HepG2 (cell line): ENCODE measurements around the gene GTPBP6. TPM values are rescaled to one million over a fixed set of nuclear protein-coding genes. Genes with fewer than 3 reads are reported as not detected.
A peak's percentile ranks its signal among the peaks of the same experiment; 100 is the strongest.

Source experiments
- ATAC-seq: fragments of 200-7000 bp; cut with Tn5 transposase; 3 replicates; pipeline ENCODE4 v1.9.1; 2020; ENCODE audit warnings: mild to moderate bottlenecking, moderate library complexity
- BruUV-seq: library from RNA; stranded (reverse); fragments of 400-500 nt; replicated peaks from 2 replicates; lab custom pipeline; 2021; lab: Mats Ljungman, UMichigan
- CTCF ChIA-PET: fragments of 300-600 bp; formaldehyde crosslinking; extraction: SDS; loops from one replicate; lab custom pipeline; 2021; ENCODE audit warnings: low total read pairs, inconsistent platforms, low intra/inter-chr PET ratio; lab: Yijun Ruan, JAX
- POLR2A ChIA-PET: fragments of 350-600 bp; sonication (Branson Sonifier 250); formaldehyde crosslinking; loops from one replicate; lab custom pipeline; 2020; ENCODE audit warnings: antibody characterized with exemption, inconsistent platforms; lab: Yijun Ruan, JAX
- DNase-seq: peaks from one replicate; pipeline ENCODE4 v3.0.0-alpha.2; 2015; ENCODE audit warnings: low spot score
- FAIRE-seq: peaks from 3 replicates; lab custom pipeline; 2011; peaks lifted over from hg19 to GRCh38; lab: Jason Lieb, UNC
- H2AFZ ChIP-seq: one replicate; pipeline ENCODE4 v1.6.1; 2011; ENCODE audit warnings: low read length, inconsistent platforms
- H3K27ac ChIP-seq: fragments of 300-600 bp; 3 replicates; pipeline ENCODE4 v1.8.0; 2011; ENCODE audit warnings: mixed run types, mild to moderate bottlenecking, mixed read lengths, low read length, inconsistent platforms; ENCODE audit not compliant: insufficient read depth; ENCODE audit errors: extremely low read length
- H3K27me3 ChIP-seq, 2 experiments: fragments of 200-600 bp in 1 of 2; 2 replicates in 1 of 2; 3 replicates in 1 of 2; pipeline versions ENCODE4 v1.6.0 to v1.8.0; 2011; ENCODE audit warnings: low read length in 2 of 2, mild to moderate bottlenecking in 2 of 2, moderate library complexity in 2 of 2, inconsistent platforms in 1 of 2; ENCODE audit not compliant: insufficient read depth in 2 of 2, control insufficient read depth in 1 of 2
- H3K36me3 ChIP-seq, 2 experiments: fragments of 200-600 bp in 1 of 2; replicated peaks in 1 of 2; 2 replicates in 1 of 2; 3 replicates in 1 of 2; pipeline versions ENCODE4 v1.5.1 to v1.8.0; 2011; ENCODE audit warnings: low read length in 2 of 2, inconsistent platforms in 1 of 2; ENCODE audit not compliant: insufficient read depth in 2 of 2, control insufficient read depth in 1 of 2
- H3K4me1 ChIP-seq: 2 replicates; pipeline ENCODE4 v1.5.1; 2012; ENCODE audit warnings: low read length, inconsistent platforms; ENCODE audit not compliant: insufficient read depth
- H3K4me2 ChIP-seq: 2 replicates; pipeline ENCODE4 v1.6.0; 2011; ENCODE audit warnings: low read depth, low read length, inconsistent platforms
- H3K4me3 ChIP-seq, 3 experiments: fragments of 200-600 bp in 1 of 3; sonication (generic), shearing (Covaris generic) in 1 of 3; replicated peaks in 1 of 3; 2 replicates each; pipeline ENCODE4 v1.5.1; 2011 to 2016; ENCODE audit warnings: low read length in 3 of 3, inconsistent platforms in 2 of 3, low read depth in 2 of 3, mild to moderate bottlenecking in 2 of 3, control low read depth in 1 of 3, mixed read lengths in 1 of 3; ENCODE audit not compliant: insufficient read depth in 1 of 3
- H3K79me2 ChIP-seq: one replicate; pipeline ENCODE4 v1.6.1; 2011; ENCODE audit warnings: low read length, inconsistent platforms; ENCODE audit not compliant: insufficient read depth
- H3K9ac ChIP-seq: 2 replicates; pipeline ENCODE4 v1.6.0; 2011; ENCODE audit warnings: mild to moderate bottlenecking, low read depth, low read length, inconsistent platforms; ENCODE audit not compliant: insufficient read depth
- H3K9me3 ChIP-seq: 2 replicates; pipeline ENCODE4 v1.5.1; 2012; ENCODE audit warnings: mild to moderate bottlenecking, low read length
- H4K20me1 ChIP-seq: 2 replicates; pipeline ENCODE4 v1.6.0; 2011; ENCODE audit warnings: inconsistent platforms, mild to moderate bottlenecking, low read length, moderate library complexity; ENCODE audit not compliant: insufficient read depth
- ELF3 ChIP-seq: IDR thresholded peaks from 2 replicates; pipeline ENCODE4 v1.6.1; 2016; ENCODE audit warnings: missing genetic modification reagents, missing compliant biosample characterization
- ETV5 ChIP-seq: IDR thresholded peaks from 2 replicates; pipeline ENCODE4 v1.6.1; 2018; ENCODE audit warnings: missing biosample characterization, missing genetic modification reagents, inconsistent platforms, borderline replicate concordance
- GATA4 ChIP-seq: sonication (generic); IDR thresholded peaks from 2 replicates; pipeline ENCODE4 v1.6.1; 2016; ENCODE audit warnings: antibody characterized with exemption, low read depth, borderline replicate concordance
- HNF4G ChIP-seq, 2 experiments: sonication (generic) in 1 of 2; formaldehyde crosslinking in 1 of 2; IDR thresholded peaks; 2 replicates each; pipeline versions ENCODE4 v1.4.0 to v1.6.1; 2011 to 2020; ENCODE audit warnings: borderline replicate concordance in 2 of 2, low read depth in 2 of 2, mild to moderate bottlenecking in 2 of 2, low read length in 1 of 2, missing genetic modification reagents in 1 of 2, moderate library complexity in 1 of 2
- HOXA3 ChIP-seq: sonication (generic); formaldehyde crosslinking; IDR thresholded peaks from 2 replicates; pipeline ENCODE4 v1.5.0; 2020; ENCODE audit warnings: missing genetic modification reagents
- MED1 ChIP-seq: sonication (generic); formaldehyde crosslinking; IDR thresholded peaks from 2 replicates; pipeline ENCODE4 v1.4.0; 2020; ENCODE audit warnings: missing genetic modification reagents
- NONO ChIP-seq, 2 experiments: fragments of 450-650 bp in 1 of 2; sonication (generic) in 1 of 2; formaldehyde crosslinking in 1 of 2; IDR thresholded peaks in 1 of 2; conservative IDR thresholded peaks in 1 of 2; 2 replicates each; pipeline versions ENCODE4 v1.6.1 to v1.8.0; 2017 to 2022; ENCODE audit warnings: mild to moderate bottlenecking in 1 of 2, missing genetic modification reagents in 1 of 2, moderate library complexity in 1 of 2
- PHF8 ChIP-seq: sonication (generic); formaldehyde crosslinking; IDR thresholded peaks from 2 replicates; pipeline ENCODE4 v1.5.0; 2020; ENCODE audit warnings: missing genetic modification reagents
- RBFOX2 ChIP-seq: fragments of 200-400 bp; formaldehyde crosslinking; IDR thresholded peaks from 2 replicates; pipeline ENCODE4 v1.6.1; 2017; ENCODE audit warnings: low read depth, mild to moderate bottlenecking, low read length
- RXRB ChIP-seq: IDR thresholded peaks from 2 replicates; pipeline ENCODE4 v1.6.1; 2016; ENCODE audit warnings: borderline replicate concordance, missing genetic modification reagents, missing compliant biosample characterization
- SALL1 ChIP-seq: sonication (generic); formaldehyde crosslinking; IDR thresholded peaks from 2 replicates; pipeline ENCODE4 v1.8.0; 2022; ENCODE audit warnings: mild to moderate bottlenecking, missing genetic modification reagents
- SMARCE1 ChIP-seq: fragments of 450-650 bp; IDR thresholded peaks from 2 replicates; pipeline ENCODE4 v1.6.1; 2017; ENCODE audit warnings: borderline replicate concordance
- SP4 ChIP-seq: sonication (generic); formaldehyde crosslinking; IDR thresholded peaks from 2 replicates; pipeline ENCODE4 v1.8.1; 2023; ENCODE audit warnings: mild to moderate bottlenecking, missing genetic modification reagents
- whole genome bisulfite sequencing: methylation state at CpG from one replicate; pipeline ENCODE4 v1.1.6; 2017; ENCODE audit warnings: low lambda C conversion rate; 5-methylcytosine and 5-hydroxymethylcytosine counted together
- in situ Hi-C: cut with HindIII; loops from 2 replicates; pipeline ENCODE4 v1.10.0; 2017; ENCODE audit warnings: low pct_unique_long_range_greater_than_20kb; ENCODE audit not compliant: extremely low pct_ligation_motif_present
- intact Hi-C: fragments of 100-400 bp; cut with micrococcal nuclease; formaldehyde crosslinking; loops from one replicate; pipeline ENCODE4 v1.10.0; 2022; ENCODE audit not compliant: unreplicated experiment
- polyA plus RNA-seq, 8 experiments: library from polyadenylated mRNA; depleted of rRNA in 3 of 8; stranded (reverse) in 7 of 8; unstranded in 1 of 8; fragments of >200 nt; fragmentation: Illumina TruSeq in 4 of 8; extraction: Trizol in 4 of 8; gene quantifications; 2 replicates each; pipeline versions ENCODE4 v1.2.1 to v1.2.3, GENCODE V29; 2011 to 2016; ENCODE audit warnings: low read depth in 4 of 8, missing spikeins in 1 of 8, mixed read lengths in 1 of 8; ENCODE audit not compliant: insufficient read depth in 1 of 8
- total RNA-seq, 5 experiments: library from RNA; depleted of rRNA; stranded (reverse); fragments of >200 nt; fragmentation: Illumina TruSeq; extraction: Trizol; gene quantifications; 2 replicates each; pipeline ENCODE4 v1.2.3, GENCODE V29; 2016; ENCODE audit warnings: low read depth in 1 of 5
- TF ChIP-seq, protein P1 (sequence below): sonication (generic); formaldehyde crosslinking; IDR thresholded peaks from 2 replicates; pipeline ENCODE4; 2020; ENCODE audit warnings: missing genetic modification reagents, mild to moderate bottlenecking, borderline replicate concordance
- TF ChIP-seq, protein P2 (sequence below): sonication (generic); formaldehyde crosslinking; IDR thresholded peaks from 2 replicates; pipeline ENCODE4 v1.8.0; 2022; ENCODE audit warnings: mild to moderate bottlenecking, missing genetic modification reagents; ENCODE audit not compliant: insufficient replicate concordance
- TF ChIP-seq, protein P3 (sequence below): sonication (generic); formaldehyde crosslinking; IDR thresholded peaks from 2 replicates; pipeline ENCODE4 v1.4.0; 2020; ENCODE audit warnings: missing genetic modification reagents

Gene GTPBP6
- total and polyA plus RNA-seq, 2 of the 13 experiments (the other 11 are each of a cell fraction or from before 2014, with no cell fraction given), result 20.2 to 39.6 TPM

DNA sequence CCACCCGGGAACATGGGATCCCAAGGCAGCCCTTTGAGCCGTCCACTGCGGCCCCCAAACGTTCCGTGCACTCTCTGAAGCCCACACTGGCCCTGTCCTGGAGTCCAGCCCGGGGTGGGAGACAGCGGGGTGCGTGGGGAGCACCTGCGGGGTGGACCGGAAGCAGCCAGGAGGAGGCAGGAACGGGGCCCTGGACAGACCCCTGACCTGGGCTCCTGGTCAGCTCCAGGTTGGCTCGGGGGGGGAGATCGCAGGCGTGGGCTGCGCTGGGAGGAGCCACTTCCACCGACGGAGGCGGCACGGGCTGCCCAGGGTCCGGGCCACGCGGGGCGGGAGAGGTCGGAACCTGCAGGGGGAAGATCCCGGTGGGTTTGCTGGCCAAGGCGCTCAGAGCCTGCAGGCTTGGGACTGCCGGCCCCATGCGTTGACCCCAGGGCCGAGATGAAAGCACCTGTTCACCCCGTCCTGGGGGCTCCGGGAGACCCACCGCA, 43.1 kb downstream of the GTPBP6 start (continued):
- TF ChIP-seq, protein P1, sequence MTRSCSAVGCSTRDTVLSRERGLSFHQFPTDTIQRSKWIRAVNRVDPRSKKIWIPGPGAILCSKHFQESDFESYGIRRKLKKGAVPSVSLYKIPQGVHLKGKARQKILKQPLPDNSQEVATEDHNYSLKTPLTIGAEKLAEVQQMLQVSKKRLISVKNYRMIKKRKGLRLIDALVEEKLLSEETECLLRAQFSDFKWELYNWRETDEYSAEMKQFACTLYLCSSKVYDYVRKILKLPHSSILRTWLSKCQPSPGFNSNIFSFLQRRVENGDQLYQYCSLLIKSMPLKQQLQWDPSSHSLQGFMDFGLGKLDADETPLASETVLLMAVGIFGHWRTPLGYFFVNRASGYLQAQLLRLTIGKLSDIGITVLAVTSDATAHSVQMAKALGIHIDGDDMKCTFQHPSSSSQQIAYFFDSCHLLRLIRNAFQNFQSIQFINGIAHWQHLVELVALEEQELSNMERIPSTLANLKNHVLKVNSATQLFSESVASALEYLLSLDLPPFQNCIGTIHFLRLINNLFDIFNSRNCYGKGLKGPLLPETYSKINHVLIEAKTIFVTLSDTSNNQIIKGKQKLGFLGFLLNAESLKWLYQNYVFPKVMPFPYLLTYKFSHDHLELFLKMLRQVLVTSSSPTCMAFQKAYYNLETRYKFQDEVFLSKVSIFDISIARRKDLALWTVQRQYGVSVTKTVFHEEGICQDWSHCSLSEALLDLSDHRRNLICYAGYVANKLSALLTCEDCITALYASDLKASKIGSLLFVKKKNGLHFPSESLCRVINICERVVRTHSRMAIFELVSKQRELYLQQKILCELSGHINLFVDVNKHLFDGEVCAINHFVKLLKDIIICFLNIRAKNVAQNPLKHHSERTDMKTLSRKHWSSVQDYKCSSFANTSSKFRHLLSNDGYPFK, result peak; percentile 7; the same call in 1 of the 2 replicates
- TF ChIP-seq ETV5, result peak; percentile 37
- TF ChIP-seq RBFOX2, result peak; percentile 86

DNA sequence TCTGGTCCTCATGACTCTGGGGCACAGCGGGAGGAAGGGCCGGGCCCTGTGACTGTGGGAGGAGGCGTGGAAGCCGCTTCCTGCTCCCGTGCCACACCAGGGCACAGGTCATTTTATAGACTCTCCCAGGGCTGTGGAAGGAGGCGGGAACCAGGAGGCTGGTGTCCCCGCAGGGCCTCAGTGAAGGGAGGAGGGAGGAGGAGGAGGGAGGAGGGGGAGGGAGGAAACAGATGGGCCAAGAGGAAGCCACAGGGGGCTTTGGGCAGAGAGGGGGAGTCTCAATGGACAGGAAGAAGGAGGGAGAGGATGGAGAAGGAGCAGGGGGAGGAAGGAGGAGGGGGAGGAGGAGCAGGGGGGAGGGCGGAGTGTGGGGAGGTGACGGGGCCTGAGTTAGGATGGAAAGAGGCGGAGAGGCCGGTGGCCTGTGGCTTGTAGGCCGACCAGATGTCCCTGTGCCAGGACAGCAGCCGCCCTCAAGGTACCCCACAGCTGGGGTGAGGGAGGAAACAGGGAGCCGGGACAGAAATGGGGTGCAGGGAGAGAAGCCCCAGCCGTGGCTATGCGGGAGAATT, 43.6 kb downstream of the GTPBP6 start:
- 0 out of 2 replicates have a peak, but pooled peaks cover 2% of the 10 kb centered on the region for H4K20me1 ChIP-seq
- H3K4me1 ChIP-seq, result peaks cover 30% of the 10 kb centered on the region
- peak overlapping the region; percentile 88 for H3K4me2 ChIP-seq
- ChIA-PET CTCF (no interaction called here), POLR2A (no interaction called here)
- H3K36me3 ChIP-seq, result no peaks in the 10 kb centered on the region; a peak in 1 of 5 replicates
- H2AFZ ChIP-seq, result no peak overlapping the region
- FAIRE-seq (peak; percentile 28), ATAC-seq (peak; percentile 56), DNase-seq (peak; percentile 67)
- H3K27me3 ChIP-seq, result no peaks in the 10 kb centered on the region; a peak in 1 of 5 replicates
- intact Hi-C loops (loop anchor here (5.0 kb wide), 1 partner anchor 42 kb away; the partner anchor contains the start of gene GTPBP6), in situ Hi-C loops (loop anchor here (5.0 kb wide), 1 partner anchor 42 kb away; the partner anchor contains the start of gene GTPBP6)
- peak overlapping the region; percentile 88 for H3K27ac ChIP-seq
- no peaks in the 10 kb centered on the region for H3K9me3 ChIP-seq
- peak overlapping the region; percentile 91 to 100 (median 99) for H3K4me3 ChIP-seq
- peaks cover 35% of the 10 kb centered on the region for H3K79me2 ChIP-seq
- 3% methylated on average over 13 of the region's 16 CpGs for WGBS
- H3K9ac ChIP-seq, result peak overlapping the region; percentile 94
- BruUV-seq, result no TSS peak
- TF ChIP-seq HOXA3 (peak; percentile 21; the same call in 1 of the 2 replicates), SMARCE1 (no peak), MED1 (CRISPR knock-in tag) (peak; percentile 89), HNF4G (IDR thresholded peaks at IDR 0.05; ENCODE audit: borderline replicate concordance, low read depth, low read length) (no peak), HNF4G (CRISPR knock-in tag; IDR thresholded peaks at IDR 0.05; ENCODE audit: borderline replicate concordance, low read depth) (peak; percentile 36; the same call in 1 of the 2 replicates), PHF8 (CRISPR knock-in tag) (no peak), SP4 (CRISPR knock-in tag) (0 out of 2 replicates have a peak, but pooled peaks have one; percentile 6), ELF3 (CRISPR knock-in tag) (peak; percentile 59; the same call in 1 of the 2 replicates), NONO (IDR thresholded peaks at IDR 0.05) (no peak), NONO (CRISPR knock-in tag; conservative IDR thresholded peaks at IDR 0.05) (peak; percentile 33; the same call in 1 of the 2 replicates), RXRB (CRISPR knock-in tag) (peak; percentile 91), GATA4 (no peak), SALL1 (CRISPR knock-in tag) (peak; percentile 50; the same call in 1 of the 2 replicates)
- TF ChIP-seq, protein P2, sequence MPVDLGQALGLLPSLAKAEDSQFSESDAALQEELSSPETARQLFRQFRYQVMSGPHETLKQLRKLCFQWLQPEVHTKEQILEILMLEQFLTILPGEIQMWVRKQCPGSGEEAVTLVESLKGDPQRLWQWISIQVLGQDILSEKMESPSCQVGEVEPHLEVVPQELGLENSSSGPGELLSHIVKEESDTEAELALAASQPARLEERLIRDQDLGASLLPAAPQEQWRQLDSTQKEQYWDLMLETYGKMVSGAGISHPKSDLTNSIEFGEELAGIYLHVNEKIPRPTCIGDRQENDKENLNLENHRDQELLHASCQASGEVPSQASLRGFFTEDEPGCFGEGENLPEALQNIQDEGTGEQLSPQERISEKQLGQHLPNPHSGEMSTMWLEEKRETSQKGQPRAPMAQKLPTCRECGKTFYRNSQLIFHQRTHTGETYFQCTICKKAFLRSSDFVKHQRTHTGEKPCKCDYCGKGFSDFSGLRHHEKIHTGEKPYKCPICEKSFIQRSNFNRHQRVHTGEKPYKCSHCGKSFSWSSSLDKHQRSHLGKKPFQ (CRISPR knock-in tag), result peak; percentile 98
- TF ChIP-seq, protein P3, sequence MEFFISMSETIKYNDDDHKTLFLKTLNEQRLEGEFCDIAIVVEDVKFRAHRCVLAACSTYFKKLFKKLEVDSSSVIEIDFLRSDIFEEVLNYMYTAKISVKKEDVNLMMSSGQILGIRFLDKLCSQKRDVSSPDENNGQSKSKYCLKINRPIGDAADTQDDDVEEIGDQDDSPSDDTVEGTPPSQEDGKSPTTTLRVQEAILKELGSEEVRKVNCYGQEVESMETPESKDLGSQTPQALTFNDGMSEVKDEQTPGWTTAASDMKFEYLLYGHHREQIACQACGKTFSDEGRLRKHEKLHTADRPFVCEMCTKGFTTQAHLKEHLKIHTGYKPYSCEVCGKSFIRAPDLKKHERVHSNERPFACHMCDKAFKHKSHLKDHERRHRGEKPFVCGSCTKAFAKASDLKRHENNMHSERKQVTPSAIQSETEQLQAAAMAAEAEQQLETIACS (CRISPR knock-in tag), result no peak
